GM21737 (cell line): Measurements from ENCODE around the gene DGKQ.
"Not testable (repeated sequence)": the region's sequence is repeated elsewhere in the genome, so short reads cannot be mapped to it uniquely, and the experiment has no call there.

ENCODE experiments used
- ATAC-seq: cut with Tn5 transposase; IDR thresholded peaks from one replicate; pipeline ENCODE4 v1.9.1; 2021; ENCODE audit warnings: mild to moderate bottlenecking, moderate library complexity; ENCODE audit not compliant: unreplicated experiment

DGKQ gene

DNA sequence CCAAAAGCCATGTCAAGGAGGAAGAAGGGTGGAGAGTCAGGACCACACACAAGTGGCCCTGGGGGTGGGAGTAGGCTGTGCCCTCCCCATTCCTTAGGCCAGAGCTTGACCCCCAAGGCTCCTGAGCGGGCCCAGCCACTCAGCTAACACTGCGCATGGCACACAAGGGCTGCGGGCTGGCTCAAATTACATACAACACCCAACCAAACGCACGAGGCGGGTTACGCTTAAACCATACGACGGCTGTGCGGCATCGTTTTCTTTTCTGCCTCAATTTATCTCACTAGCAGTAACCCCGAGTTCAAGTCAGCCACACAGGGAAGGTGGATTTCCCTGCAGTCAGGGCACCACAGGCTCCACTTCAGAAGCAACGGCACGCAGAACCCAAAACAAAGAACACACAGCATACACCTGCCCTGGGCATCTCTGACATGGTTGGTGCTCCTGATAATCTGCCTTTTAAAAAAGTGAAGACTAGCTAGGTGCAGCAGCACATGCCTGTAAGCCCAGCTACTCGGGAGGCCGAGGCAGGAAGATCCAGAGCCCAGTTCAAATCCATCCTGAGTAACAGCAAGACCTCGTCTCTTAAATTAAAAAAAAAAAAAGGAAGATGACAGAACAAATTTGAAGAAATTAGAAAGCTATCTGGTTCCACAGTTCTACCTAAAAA lies 44.1 kb downstream of the DGKQ start:
- ATAC-seq, result no peak

DNA sequence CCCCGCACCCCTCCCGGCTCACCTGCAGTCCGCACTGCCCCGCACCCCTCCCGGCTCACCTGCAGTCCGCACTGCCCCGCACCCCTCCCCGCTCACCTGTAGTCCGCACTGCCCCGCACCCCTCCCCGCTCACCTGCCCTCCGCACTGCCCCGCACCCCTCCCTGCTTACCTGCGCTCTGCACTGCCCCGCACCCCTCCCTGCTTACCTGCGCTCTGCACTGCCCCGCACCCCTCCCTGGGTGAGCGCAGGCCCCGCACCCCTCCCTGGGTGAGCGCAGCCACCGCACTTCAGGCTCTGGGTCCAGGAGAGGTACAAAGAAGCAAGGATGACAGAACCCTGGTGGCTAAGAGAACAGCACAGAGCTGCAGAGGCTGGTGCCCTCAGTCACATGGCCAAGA lies 45.8 kb downstream of the DGKQ start:
- not testable (repeated sequence) for ATAC-seq

DNA sequence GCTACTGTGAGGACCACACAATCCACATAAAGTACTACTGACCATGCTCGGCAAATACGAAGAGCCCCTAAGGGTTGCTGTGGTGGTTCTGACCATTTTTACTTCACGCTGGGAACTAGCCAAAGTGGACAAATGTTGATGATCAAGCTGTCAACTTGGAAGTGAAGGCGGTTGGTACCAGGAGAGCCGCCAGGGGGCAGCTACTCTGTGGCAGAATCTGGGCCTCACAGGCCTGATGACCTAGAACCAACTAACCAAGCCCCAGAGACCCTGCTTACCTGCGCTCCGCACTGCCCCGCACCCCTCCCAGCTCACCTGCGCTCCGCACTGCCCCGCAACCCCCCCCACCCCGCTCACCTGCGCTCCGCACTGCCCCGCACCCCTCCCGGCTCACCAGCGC lies 46.8 kb downstream of the DGKQ start:
- no peak for ATAC-seq

DNA sequence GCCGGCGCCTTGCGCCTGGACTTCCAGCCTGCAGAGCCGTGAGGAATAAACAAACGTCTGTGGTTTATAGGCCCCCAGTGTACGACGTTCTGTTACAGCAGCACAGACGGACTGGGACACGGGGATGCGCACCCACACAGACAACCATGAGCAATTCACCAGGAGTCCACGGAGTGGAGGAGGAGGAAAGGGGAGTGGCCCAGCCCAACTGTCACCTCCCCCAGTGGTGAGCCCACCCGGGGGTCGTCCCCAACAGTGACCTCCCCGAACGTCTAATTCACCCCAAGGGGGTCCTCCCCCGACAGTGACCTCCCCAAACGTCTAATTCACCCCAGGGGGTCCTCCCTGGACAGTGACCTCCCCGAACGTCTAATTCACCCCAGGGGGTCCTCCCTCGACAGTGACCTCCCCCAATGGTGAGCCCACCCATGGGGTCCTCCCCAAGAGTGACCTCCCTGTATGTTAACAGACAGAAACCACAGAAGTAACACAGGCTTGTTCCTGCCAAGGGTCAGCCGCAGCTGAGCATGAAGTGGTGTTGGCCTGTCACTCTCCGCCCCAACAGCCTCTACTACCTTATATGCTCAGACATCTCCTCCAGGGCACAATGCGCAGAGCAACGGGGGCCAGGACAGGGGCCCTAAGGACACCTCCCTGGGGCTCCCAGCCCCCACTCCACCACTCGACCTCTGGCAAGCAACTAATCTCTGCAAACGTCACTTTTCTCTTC lies 47.4 kb downstream of the DGKQ start:
- ATAC-seq, result no peak

DNA sequence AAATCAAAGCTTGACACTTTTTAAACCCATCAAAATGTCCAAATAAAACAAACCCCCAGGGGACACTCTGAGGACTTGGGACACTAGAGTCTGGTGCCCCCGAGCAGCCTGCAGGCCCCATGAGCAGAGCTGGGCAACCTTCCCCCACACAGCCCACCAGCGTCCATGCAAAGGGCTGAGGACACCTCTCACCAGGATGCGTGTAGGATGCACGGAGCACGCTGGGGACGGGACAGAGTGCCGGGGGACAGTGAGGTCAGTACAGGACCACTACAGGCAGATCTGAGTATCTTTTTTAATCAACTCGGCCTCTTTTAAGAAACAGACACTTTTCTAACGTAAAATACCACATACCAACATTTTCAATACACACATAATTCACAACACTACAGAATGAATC lies 48.2 kb downstream of the DGKQ start:
- ATAC-seq, result no peak

DNA sequence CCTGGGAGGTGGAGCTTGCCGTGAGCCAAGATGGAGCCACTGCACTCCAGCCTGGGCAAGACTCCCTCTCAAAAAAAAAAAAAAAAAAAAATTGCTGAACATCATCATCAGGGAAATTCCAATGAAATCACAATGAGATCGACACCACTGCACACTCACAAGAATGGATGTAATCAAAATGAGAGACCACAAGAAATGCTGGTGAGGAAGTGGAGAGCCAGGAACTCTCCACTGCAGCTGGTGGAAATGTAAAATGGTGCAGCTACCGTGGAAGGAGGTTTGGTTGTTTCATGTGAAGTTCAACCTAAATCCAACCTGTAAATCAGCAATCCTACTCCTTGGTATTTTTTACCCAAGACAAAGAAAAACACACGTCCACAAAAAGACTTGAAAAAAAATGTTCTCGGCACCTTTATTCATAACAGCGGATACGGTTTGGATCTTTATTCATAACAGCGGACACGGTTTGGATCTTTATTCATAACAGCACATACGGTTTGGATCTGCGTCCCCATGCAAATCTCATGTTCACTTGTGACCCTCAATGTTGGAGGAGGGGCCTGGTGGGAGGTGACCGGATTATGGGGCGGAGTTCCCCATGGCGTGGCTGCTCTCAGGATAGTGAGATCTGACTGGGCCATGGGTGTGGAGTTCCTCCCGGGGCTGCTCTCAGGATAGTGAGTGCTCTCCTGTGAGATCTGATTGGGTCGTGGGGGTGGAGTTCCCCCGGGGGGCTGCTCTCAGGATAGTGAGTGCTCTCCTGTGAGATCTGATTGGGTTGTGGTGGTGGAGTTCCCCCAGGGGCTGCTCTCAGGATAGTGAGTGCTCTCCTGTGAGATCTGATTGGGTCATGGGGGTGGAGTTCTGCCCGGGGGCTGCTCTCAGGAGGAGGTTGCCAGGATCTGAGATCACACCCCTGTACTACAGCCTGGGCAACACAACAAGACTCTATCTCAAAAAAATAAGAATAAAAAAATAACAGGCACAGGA lies 49.0 kb downstream of the DGKQ start:
- no peak for ATAC-seq

DNA sequence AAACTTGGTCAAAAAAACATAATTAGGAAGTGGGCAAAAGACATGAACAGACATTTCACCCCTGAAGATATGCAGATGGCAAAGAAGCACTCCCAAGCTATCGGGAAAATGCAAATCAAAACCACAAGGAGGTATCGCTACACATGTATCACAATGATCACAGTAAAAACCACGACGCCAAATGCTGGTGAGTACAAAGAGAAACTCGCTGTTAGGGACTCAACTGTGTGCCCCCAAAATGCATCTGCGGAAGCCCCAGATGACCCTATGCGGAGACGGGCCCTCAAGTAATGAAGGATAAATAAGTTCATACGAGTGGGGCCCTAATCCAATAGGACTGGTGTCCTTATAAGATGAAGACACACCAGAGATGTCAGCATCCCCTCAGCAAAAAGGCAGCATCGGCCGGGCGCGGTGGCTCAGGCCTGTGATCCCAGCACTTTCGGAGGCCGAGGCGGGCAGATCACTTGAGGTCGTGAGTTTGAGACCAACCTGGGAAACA lies 51.5 kb downstream of the DGKQ start:
- ATAC-seq, result no peak

DNA sequence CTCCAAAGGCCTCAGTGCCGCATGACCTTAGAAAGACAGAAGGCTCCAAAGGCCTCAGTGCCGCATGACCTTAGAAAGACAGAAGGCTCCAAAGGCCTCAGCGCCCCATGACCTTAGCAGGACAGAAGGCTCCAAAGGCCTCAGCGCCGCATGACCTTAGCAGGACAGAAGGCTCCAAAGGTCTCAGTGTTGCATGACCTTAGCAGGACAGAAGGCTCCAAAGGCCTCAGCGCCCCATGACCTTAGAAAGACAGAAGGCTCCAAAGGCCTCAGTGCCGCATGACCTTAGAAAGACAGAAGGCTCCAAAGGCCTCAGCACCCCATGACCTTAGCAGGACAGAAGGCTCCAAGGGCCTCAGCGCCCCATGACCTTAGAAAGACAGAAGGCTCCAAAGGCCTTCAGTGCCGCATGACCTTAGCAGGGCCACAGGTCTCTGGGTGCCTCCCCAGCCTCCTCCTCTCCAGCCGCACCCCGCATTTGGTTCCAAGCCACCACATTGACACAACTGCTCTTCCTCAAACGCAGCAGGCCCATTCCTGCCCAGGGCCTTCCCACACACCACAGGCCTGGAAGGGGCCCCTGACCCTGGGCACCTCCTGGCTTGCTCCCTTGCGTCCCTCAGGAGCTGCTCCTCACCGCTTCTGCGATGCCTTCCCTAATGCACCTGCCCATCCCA lies 54.2 kb downstream of the DGKQ start:
- not testable (repeated sequence) for ATAC-seq

DNA sequence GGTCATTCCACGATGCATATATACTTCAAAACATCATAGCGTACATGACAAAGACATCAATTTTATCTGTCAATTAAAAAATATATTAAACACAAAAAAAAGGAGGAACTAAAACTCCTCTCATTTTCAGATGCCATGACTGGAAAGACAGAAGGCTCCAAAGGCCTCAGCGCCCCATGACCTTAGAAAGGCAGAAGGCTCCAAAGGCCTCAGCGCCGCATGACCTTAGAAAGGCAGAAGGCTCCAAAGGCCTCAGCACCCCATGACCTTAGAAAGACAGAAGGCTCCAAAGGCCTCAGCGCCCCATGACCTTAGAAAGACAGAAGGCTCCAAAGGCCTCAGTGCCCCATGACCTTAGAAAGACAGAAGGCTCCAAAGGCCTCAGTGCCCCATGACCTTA lies 54.8 kb downstream of the DGKQ start:
- not testable (repeated sequence) for ATAC-seq

DNA sequence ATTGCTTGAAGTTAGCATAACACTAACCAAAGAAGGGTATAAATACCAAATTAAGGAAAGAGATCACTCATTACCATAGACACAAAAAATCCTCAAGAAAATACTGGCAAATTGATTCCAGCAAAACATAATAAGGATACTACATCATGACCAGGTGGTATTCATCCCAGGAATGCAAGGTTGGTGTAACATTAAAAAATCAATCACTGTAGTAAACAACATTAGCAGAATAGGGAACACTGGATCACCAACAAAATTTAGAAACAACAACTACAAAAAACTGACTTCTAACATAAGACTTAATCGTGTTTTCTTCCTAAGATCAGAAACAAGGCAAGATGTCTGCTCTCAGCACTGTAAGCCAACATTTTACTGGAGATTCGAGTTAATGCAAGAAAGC lies 55.4 kb downstream of the DGKQ start:
- no peak for ATAC-seq

DNA sequence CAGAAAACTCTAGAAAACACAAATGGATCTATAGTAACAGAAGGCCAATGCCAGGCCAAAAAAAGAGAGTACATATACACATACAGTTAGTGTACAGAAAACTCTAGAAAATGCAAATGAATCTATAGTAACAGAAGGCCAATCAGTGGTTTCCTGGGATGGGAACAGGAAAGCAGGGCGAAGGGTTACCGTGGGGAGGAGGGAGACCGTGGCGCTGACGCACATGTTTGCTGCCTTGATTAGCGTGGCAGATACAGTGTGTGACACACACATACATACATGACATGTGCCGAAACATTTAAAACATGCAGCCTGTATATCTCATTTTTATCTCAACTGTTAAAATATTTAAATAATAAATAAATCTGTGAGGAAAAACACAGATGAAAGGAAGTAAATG lies 55.9 kb downstream of the DGKQ start:
- no peak for ATAC-seq

DNA sequence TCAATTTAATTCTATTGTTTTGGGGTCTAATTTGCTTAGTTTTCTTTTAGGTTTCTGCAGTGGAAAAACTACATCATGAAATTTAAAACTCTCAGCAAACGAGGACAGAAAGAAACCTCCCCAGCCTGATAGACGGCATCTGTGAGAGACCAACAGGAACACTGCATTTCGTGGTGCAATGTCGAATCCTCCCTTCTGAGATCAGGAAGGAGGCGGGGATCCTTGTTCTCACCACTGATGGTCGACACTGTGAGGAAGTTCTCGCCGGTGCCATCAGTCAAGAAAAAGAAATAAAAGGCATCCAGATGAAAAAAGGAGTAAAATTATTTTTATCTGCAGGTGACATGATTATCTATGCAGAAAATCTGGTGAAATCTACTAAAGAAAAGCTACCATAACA lies 57.8 kb downstream of the DGKQ start:
- ATAC-seq, result no peak

DNA sequence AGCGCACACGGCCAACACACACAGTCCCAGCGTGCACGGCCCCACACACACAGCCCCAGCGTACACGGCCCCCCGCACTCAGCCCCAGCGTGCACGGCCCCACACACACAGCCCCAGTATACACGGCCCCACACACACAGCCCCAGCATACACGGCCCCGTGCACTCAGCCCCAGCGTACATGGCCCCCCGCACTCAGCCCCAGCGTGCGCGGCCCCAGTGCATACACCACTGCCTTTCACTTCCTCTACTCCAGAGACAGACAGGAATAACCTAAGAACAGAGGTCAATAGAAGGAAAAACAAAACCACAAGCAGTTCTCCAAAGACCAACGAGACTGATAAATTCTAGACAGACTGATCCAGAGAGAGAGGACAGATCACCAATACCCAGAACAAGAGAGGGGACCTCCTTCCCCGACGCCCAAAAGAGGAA lies 58.3 kb downstream of the DGKQ start:
- ATAC-seq, result no peak

DNA sequence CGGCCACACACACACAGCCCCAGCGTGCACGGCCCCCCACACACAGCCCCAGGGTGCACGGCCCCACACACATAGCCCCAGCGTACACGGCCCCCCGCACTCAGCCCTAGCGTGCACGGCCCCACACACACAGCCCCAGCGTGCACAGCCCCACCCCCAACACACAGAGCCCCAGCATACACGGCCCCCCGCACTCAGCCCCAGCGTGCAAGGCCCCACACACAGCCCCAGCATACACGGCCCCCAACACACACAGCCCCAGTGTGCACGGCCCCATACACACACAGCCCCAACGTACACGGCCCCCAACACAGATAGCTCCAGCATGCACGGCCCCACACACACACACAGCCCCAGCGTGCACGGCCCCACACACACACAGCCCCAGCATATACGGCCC lies 58.8 kb downstream of the DGKQ start:
- ATAC-seq, result no peak

DNA sequence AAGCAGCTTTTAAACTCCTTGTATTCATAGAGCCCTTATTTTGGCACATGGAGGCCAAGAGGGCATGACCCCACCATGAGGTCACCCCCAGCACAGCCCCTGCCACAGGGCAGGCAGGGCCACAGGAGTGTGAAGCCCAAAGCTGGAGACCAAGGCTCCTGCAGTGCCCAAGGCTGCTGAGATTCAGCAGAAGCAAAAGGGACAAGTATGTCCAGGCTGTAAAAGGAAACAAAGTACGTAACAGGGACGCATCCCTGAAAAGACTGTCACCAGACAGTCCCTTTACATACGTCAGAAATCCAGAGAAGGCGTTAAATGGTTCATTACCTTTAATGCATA lies 60.1 kb downstream of the DGKQ start:
- no peak for ATAC-seq

DNA sequence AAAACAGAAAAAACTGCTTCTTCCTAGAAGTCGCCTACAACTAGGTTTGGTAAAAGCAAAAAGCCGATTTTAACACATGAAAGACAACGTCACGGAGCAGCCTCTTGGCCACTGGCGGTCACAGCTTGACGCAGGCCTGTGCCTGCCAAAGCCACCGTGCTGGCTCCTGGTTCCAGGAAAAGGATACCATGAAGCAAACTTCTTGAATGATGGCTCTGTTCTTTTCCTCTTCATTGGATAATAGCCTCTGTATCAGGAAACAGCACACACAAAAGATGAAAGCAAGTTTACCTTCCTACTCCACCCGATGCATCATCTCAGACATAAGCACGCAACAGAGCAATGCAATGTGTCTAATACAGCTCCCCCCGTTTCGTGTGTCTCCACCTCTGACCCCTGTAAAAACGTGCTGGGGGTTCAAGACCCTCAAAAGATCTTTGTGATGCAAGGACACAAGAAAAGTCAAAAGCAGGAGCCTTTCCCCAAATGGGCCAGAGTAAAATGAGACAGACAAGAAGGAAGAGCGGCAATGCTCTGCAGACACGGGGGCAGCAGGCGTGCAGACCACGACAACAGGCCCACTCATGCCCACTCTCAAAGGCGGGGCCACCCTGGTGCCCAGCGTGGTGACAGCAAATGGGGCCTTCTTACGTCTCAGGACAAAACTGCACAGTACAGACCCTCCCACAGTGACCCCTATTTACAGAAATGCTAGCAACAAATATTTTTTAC lies 60.7 kb downstream of the DGKQ start:
- ATAC-seq, result no peak

DNA sequence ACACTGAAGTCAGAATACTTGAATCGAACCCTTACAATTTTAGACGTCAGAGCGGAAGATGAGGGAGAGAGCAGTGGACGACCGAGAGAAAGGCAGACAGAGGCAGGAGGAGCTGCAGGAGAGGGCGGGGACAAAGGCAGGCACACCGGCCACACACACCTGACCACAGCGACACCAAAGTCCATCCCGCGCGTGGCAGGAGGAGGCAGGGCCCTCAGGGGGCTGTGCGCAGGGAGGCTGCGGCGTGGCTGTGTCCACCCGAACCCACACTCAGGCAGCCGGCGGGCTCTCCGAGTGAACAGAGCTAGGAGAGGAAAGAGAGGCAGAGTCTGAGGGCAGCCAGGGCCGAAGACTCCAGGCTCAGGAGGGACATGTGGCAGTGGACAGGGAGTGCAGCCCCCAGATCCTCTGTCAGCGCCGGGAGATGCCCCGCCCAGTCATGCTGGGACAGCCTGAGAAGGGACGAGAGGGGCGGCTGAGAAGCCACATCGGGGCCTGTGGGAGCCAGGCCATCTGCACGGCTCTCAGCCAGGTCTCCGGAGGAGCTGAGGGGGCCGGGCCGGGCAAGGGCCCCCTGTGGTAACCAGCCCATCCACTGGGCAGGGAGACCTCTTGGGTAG lies 61.4 kb downstream of the DGKQ start:
- ATAC-seq, result no peak

DNA sequence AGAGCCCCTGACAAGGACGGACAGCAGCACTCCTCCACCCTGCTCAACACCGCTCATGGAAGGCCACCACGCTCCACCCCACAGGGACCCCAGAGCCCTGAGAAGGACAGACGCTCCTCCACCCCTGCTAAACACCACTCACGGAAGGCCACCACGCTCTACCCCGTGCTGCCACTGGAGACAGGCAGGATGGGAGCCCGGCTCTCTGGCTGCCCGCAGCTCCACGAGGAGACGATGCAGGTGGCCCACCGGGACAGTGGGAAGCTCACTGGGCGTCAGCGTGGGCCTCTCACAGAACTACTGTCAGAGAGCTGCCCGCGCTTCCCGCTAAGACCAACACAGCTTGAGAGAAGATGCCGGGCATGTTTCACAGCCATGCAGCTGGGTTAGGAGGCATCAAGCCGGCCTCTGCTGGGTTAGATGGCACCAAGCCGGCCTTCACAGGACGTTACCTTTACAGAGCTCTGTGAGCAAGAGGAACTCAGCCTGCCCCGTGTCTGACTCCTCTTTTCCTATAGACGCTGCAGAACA lies 62.1 kb downstream of the DGKQ start:
- no peak for ATAC-seq

DNA sequence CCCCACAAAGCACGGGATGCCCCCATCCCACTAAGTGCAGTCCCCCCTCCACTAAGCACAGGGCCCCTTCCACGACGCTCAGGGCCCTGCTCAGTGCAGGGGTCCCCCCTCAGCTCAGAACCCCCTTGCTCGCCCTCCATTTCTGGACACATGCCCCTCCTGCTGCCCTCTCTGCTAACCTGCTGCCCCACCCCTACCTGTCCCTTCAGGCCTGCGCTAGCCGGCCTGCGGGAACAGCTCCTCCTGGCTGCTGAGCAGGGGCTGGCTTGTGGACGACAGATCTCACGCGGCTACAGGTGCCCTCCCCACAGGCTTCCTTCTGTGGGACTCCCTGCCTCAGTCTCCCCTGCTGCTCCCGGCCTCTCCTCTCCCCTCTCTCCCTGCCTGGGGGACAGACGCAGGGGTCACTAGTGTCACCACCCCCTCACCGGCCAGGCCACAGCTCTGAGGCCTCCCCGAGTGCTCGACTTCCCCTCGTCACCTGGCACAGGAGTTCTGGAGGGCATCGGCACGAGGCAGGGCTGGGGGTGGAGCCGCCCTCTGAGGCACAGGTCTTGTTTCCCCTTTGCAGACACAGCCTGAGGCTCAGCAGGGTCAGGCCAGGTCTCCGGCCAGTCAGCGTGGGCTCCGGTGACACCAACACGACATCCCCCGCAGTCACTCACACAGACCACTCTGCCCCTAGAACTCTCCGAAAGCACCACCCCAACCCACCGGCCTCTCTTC lies 62.8 kb downstream of the DGKQ start:
- no peak for ATAC-seq
